ENCODE measurements around the gene LHX2. TPM values are rescaled to one million over a fixed set of nuclear protein-coding genes. Genes with fewer than 3 reads are reported as not detected.

The LHX2 gene
- total RNA-seq, 2 experiments from 2014 or later: not detected

- Histone ChIP-seq H3K27ac (ENCODE audit: low read depth, low read length, poor library complexity, severe bottlenecking) (no peak overlapping the region), H3K9me2 (ENCODE audit: insufficient read depth, low read length) (no peaks in the 10 kb centered on the region), H4K20me1 (ENCODE audit: insufficient read depth, low read length) (no peaks in the 10 kb centered on the region), H3K4me3 (ENCODE audit: low read depth, low read length, poor library complexity, severe bottlenecking) (no peak overlapping the region), H3K79me2 (ENCODE audit: insufficient read depth, low read depth, low read length) (no peaks in the 10 kb centered on the region), H3K36me3 (ENCODE audit: insufficient read depth, low read length) (no peaks in the 10 kb centered on the region), H2AFZ (ENCODE audit: low read length) (no peak overlapping the region), H3K4me1 (ENCODE audit: insufficient read depth, low read length, poor library complexity, severe bottlenecking) (no peaks in the 10 kb centered on the region), H3K4me2 (ENCODE audit: low read length) (no peak overlapping the region), H3K9me3 (ENCODE audit: low read length) (no peaks in the 10 kb centered on the region)
- no TSS peak for BruUV-seq (replicated peaks)
- ChIA-PET POLR2A (no interaction called here), CTCF (ENCODE audit: unreplicated experiment) (no interaction called here)
- no peak for DNase-seq (ENCODE audit: low spot score)
- intact Hi-C loops (cut with micrococcal nuclease; ENCODE audit: unreplicated experiment): no loop called here
- no peak for TF ChIP-seq EZH2phosphoT487 (IDR thresholded peaks at IDR 0.05; ENCODE audit: borderline replicate concordance, low read depth, low read length)
- TF ChIP-seq, protein P1, sequence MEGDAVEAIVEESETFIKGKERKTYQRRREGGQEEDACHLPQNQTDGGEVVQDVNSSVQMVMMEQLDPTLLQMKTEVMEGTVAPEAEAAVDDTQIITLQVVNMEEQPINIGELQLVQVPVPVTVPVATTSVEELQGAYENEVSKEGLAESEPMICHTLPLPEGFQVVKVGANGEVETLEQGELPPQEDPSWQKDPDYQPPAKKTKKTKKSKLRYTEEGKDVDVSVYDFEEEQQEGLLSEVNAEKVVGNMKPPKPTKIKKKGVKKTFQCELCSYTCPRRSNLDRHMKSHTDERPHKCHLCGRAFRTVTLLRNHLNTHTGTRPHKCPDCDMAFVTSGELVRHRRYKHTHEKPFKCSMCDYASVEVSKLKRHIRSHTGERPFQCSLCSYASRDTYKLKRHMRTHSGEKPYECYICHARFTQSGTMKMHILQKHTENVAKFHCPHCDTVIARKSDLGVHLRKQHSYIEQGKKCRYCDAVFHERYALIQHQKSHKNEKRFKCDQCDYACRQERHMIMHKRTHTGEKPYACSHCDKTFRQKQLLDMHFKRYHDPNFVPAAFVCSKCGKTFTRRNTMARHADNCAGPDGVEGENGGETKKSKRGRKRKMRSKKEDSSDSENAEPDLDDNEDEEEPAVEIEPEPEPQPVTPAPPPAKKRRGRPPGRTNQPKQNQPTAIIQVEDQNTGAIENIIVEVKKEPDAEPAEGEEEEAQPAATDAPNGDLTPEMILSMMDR (conservative IDR thresholded peaks at IDR 0.05; ENCODE audit: low read length): no peak
Measured at GRCh38 chr9:124066783-124067577, 55.4 kb downstream of the LHX2 start.

DNA sequence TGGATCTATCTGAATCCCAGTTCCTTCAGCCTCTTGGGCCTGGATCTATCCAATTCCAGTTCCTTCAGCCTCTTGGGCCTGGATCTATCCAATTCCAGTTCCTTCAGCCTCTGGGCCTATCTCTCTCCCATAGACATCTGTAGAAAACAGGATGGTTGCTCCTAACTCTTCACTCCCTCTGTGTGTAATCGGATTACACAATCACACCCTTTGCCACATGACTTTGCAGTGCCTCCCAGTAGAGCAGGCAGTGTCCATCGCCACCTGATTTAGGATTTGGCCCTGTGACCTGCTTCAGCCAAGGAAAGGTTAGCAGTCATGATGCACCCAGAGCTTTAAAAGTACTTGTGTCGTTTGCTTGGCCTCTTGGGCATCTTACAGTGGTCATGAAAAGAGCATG lies 56.7 kb downstream of the LHX2 start:
- H2AFZ ChIP-seq (ENCODE audit: low read length): no peak overlapping the region
- intact Hi-C loops (cut with micrococcal nuclease; ENCODE audit: unreplicated experiment): no loop called here
- no peak for DNase-seq (ENCODE audit: low spot score)

GRCh38 chr9:124074746-124075145 lies 63.2 kb downstream of the LHX2 start:
- CTCF ChIA-PET (ENCODE audit: unreplicated experiment): no interaction called here
- no TSS peak for BruUV-seq (replicated peaks)
- POLR2A ChIA-PET: no interaction called here

More for the DNA sequence above, 56.7 kb downstream of the LHX2 start:
- Histone ChIP-seq H3K27ac (ENCODE audit: low read depth, low read length, poor library complexity, severe bottlenecking) (no peak overlapping the region), H3K9me2 (ENCODE audit: insufficient read depth, low read length) (no peaks in the 10 kb centered on the region), H4K20me1 (ENCODE audit: insufficient read depth, low read length) (no peaks in the 10 kb centered on the region), H3K4me3 (ENCODE audit: low read depth, low read length, poor library complexity, severe bottlenecking) (no peak overlapping the region), H3K4me2 (ENCODE audit: low read length) (no peak overlapping the region), H3K4me1 (ENCODE audit: insufficient read depth, low read length, poor library complexity, severe bottlenecking) (no peaks in the 10 kb centered on the region), H3K79me2 (ENCODE audit: insufficient read depth, low read depth, low read length) (no peaks in the 10 kb centered on the region), H3K9me3 (ENCODE audit: low read length) (no peaks in the 10 kb centered on the region), H3K36me3 (ENCODE audit: insufficient read depth, low read length) (no peaks in the 10 kb centered on the region)
- CTCF ChIA-PET (ENCODE audit: unreplicated experiment): no interaction called here
- POLR2A ChIA-PET: no interaction called here
- no TSS peak for BruUV-seq (replicated peaks)
- TF ChIP-seq, protein P1 (conservative IDR thresholded peaks at IDR 0.05; ENCODE audit: low read length): no peak

More at GRCh38 chr9:124074746-124075145, 63.2 kb downstream of the LHX2 start:
- TF ChIP-seq, protein P1 (conservative IDR thresholded peaks at IDR 0.05; ENCODE audit: low read length): no peak
- no peak for TF ChIP-seq EZH2phosphoT487 (IDR thresholded peaks at IDR 0.05; ENCODE audit: borderline replicate concordance, low read depth, low read length)
- H3K4me2 ChIP-seq (ENCODE audit: low read length): no peak overlapping the region
- no peak for DNase-seq (ENCODE audit: low spot score)
- H3K4me3 ChIP-seq (ENCODE audit: low read depth, low read length, poor library complexity, severe bottlenecking): no peak overlapping the region
- H2AFZ ChIP-seq (ENCODE audit: low read length): no peak overlapping the region
- H3K79me2 ChIP-seq (ENCODE audit: insufficient read depth, low read depth, low read length): no peaks in the 10 kb centered on the region
- H3K27ac ChIP-seq (ENCODE audit: low read depth, low read length, poor library complexity, severe bottlenecking): no peak overlapping the region
- H3K9me2 ChIP-seq (ENCODE audit: insufficient read depth, low read length): no peaks in the 10 kb centered on the region
- no peaks in the 10 kb centered on the region for H3K4me1 ChIP-seq (ENCODE audit: insufficient read depth, low read length, poor library complexity, severe bottlenecking)
- H3K36me3 ChIP-seq (ENCODE audit: insufficient read depth, low read length): no peaks in the 10 kb centered on the region
- H3K9me3 ChIP-seq (ENCODE audit: low read length): no peaks in the 10 kb centered on the region
- H4K20me1 ChIP-seq (ENCODE audit: insufficient read depth, low read length): no peaks in the 10 kb centered on the region
- intact Hi-C loops (cut with micrococcal nuclease; ENCODE audit: unreplicated experiment): no loop called here
